NCI-H146 treated with DMSO at 0.1 percent for 48 hours (cell line): ENCODE data around the gene DCT.

Source experiments
- DNase-seq: peaks from one replicate; lab custom pipeline; 2025; ENCODE audit not compliant: unreplicated experiment; lab: John Stamatoyannopoulos, UW

Gene DCT

GRCh38 chr13:94454906-94455305, 24.6 kb downstream of the DCT start:
- DNase-seq = no peak

DNA sequence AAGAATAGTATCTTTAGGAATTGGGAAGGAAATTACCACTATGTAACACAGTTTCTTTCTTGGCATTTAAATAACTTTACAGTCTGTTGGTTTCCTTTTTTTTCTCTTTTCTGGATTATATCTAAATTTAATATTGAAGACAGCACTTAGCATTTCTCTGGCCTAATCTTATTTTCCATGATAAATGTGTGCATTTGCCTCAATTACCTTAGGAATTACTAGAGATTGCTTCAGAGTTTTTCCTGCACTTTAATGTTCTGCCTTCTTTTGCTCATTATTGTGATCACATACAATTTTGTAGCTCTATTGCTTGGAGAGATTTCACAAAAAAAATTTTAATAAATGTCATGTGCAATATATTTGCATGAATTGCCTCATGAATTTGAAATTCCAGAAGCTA, 25.1 kb downstream of the DCT start:
- DNase-seq = no peak

DNA sequence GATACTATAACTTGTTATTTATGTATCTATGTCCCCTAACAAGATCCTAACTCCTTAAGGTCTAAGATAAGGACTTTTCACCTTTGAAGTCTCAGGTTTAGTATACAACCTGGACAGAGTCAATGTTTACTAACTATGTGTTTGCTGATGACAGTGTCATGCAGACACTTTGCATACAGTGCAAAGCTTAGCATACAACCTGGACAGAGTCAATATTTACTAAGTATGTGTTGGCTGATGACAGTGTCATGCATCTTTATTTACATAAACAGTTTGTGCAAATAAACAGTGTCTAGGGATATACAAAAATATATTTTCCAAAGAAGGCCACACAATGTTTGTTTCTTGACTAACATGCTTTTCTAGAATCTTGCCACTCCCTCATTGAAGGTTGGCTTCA, 34.7 kb downstream of the DCT start:
- DNase-seq = no peak

GRCh38 chr13:94435604-94436226, 43.8 kb downstream of the DCT start:
- DNase-seq = peak; percentile 75

DNA sequence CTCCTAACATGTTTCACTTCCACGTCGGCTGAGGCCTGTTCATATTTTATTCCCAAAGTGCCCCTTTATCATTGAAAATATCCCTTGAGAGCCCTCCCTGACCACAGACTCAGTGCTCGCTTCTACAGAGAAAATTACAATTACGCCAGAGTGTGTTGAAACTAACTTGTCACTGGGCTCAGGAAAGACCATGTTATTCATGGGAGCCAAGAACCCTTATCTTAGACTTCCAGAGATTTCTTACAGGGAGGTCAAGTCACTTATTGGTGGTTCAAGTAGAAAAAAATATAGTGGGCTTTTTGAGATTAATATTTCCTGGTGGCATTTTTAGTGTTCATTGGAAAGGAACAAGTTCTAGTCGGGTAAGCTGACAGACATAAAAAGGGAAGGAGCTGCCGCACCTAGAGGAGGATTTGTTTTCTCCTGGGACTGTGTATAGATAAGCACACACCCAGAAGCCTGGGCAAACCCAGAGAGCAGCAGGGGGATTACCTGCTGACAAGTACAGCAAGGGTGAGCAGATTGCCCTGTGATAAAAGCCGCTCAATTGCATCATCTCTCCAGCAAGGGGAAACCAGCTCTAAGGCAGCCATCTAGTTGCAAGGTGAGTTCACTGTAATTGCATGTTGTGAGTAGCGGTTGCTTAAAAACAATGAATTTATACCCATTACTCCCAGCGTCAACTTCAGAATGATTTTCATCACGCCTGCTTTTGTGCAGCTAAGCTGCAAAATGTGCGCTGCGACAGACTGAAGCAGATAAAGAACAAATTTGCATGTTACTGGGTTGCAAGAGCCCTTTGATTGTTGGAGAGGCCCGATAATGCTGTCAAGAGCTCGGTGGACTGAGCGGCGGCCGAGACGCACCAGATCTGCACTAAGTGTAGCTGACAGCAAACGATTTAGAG, 46.2 kb downstream of the DCT start:
- peak; percentile 80 for DNase-seq

DNA sequence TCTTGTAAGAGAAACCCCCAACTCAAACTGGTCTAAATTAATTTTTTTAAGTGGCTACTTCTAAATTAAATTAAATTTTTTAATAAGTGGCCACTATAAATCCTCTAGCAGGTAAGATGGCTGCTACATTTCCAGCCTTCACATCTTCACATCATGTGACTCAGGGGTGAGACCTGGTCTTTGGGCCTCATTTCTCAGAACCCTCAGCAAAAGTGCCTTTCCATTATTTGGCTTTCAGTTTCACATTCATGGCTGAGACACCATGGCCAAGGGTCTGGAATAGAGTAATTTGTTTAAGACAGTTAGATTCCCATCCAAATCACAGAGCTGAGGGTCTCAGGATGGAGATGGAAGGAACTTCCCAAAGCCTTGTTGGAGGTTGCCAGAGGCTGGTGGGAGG, 47.5 kb downstream of the DCT start:
- DNase-seq = no peak

DNA sequence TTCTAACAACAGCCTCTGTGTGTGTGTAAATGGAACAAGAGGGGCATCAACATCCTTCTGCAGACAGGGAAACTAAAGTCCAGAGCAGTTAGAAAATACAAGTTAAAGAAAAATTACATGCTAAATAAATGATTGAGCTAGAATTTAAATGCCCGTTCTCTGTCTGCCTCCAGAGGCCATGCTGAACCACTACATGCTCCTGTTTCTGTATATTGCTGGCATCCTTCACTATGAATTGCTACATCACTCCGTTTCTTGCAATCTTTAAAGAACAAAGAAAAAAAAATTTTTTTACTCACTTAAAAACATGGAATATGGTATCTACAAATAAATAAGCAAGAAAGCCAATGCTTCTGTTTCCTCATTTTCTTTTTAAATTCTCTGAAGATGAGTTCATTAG, 47.9 kb downstream of the DCT start:
- no peak for DNase-seq

DNA sequence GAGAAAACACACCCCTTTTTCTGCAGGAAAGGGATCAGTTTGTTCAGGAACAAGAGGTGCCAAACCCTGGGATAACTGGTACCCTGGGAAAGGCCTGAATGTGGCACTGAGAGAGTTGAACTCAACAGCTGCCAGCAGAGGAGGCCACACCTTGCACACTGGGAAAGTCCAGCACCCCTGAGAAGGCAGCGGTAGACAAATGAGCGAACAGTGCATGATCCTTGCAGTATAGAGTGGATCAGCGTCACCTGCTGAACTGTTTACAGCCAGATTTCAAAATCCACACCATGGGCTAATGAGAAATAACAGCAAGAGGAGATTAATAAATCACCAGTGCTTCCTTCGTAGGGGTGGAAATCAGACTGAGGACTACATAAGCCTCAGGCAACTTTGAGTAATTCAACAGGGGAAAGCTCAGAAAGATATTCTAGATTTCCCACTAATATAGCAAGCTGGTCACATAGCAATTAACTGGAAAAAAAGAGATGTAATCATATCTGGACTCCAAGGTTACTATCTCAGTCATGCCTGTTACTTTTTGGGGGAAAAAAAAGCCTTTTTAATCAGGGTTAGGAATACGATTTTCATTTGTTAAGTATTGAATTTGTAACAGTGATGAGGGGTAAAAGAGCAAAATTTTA, 52.0 kb downstream of the DCT start:
- DNase-seq = peak; percentile 87

- no peak for DNase-seq
Observed at GRCh38 chr13:94419925-94420305, 59.6 kb downstream of the DCT start.

GRCh38 chr13:94419304-94419924, 60.1 kb downstream of the DCT start:
- DNase-seq = no peak

DNA sequence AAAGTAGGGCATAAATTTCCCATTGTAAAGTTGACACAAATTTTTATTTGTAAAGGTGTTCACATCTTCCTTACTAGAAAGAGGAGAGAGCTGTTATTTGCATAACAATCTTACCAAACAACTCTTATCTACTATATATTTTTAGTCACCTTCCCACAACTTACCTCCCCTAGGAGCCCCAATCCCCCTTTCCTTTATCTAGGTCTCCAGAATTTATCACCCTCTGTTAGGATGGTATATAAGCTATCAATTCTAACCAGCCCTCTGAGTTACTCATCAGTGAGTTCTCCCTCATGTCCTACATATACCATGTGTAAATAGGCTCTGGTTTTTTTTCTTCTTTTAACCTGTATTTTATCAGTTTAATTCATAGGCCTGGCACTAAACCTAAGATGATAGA, 62.2 kb downstream of the DCT start:
- no peak for DNase-seq

DNA sequence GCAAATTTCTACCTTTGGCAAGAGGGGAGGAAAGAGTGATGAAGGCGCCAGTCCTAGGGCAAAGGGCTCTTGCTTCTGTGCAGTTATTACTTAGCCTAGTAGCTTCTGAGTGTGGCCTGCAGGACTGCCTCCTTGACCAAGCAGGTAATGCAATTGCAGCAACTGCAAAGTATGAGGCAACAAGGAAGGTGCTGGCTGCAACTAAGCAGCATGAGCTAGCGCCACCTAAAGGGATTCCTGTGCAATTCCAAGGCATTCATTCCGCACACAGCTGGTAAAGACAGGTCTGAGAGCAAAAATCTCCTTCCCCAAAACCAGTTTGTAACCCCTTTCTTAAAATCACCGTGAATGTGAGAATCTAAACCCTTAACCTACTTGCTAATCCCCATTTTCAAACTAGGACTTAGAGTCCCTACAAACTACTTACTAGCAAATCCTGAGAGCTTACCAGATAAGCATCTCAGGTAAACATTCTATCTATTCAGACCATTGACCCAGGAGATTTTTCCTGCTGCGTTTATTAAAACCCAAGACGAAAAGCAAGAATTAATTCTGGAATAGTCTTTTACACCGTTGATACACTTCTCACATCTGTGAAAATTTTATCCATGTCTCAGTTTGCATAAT, 62.9 kb downstream of the DCT start:
- peak; percentile 87 for DNase-seq

- peak; percentile 97 for DNase-seq
Observed at GRCh38 chr13:94415500-94416237, 63.8 kb downstream of the DCT start.

- DNase-seq = peak; percentile 81
Observed at GRCh38 chr13:94414708-94415107, 64.8 kb downstream of the DCT start.

- DNase-seq = no peak
Observed at GRCh38 chr13:94414141-94414540, 65.3 kb downstream of the DCT start.

DNA sequence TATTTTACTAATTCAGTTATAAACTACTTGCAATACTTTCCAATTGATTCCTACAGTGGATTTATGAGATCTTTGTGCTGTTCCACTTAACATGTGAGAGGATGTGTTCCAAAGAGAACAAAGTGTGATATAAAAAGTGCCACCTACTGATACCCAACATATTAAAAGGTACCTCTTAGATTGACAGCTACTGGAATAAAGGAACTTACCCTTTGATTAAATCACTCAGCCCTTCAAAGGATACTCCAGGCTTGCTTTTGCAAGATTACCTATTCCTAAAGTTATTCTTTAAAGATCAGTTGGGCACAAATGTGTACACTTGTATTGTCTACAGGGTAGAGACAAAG, 65.9 kb downstream of the DCT start:
- DNase-seq = no peak

GRCh38 chr13:94412870-94413597, 66.4 kb downstream of the DCT start:
- DNase-seq = peak; percentile 31

DNA sequence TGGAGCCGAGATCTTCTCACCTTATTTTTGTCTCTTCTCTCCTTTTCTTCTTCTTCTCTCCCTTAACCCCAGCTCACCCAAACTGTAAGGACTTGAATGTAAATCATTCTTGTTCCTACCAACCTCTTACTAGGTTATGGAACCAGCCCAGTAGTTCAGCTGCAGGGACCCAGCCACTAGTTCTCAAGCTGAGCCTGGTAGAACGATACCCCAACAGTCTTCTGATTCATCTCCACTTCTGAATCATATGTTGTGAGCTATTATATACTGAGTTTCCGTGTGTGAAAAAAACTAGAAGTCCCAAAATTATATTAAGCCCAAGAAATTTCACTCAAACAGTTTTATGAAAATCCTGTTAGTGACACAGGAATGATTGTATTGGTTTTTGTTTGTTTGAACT, 67.7 kb downstream of the DCT start:
- DNase-seq = no peak

GRCh38 chr13:94408314-94409036, 71.0 kb downstream of the DCT start:
- DNase-seq = no peak
